Measurements from ENCODE around the gene ITLN1.

ITLN1 gene

GRCh38 chr1:160835751-160836150, 49.2 kb downstream of the ITLN1 start:
- Histone ChIP-seq H3K4me1 (ENCODE audit: insufficient read depth, low read length) (peaks cover 3% of the 10 kb centered on the region; the same call in 1 of the 2 replicates), H3K9ac (ENCODE audit: low read depth, low read length) (no peak overlapping the region), H3K36me3 (ENCODE audit: insufficient read depth, low read length) (no peaks in the 10 kb centered on the region), H3K27me3 (ENCODE audit: insufficient read depth, low read length) (no peaks in the 10 kb centered on the region), H3K4me3 (ENCODE audit: low read length) (no peak overlapping the region), H3K27ac (ENCODE audit: low read depth, low read length) (no peak overlapping the region), H3K9me3 (ENCODE audit: insufficient read depth, low read depth, low read length) (no peaks in the 10 kb centered on the region)
- 93% methylated on average over 3 of the region's 3 CpGs for WGBS

GRCh38 chr1:160834945-160835565, 49.9 kb downstream of the ITLN1 start:
- peaks cover 3% of the 10 kb centered on the region; the same call in 1 of the 2 replicates for H3K4me1 ChIP-seq (ENCODE audit: insufficient read depth, low read length)
- H3K4me3 ChIP-seq (ENCODE audit: low read length): no peak overlapping the region
- H3K9ac ChIP-seq (ENCODE audit: low read depth, low read length): no peak overlapping the region
- no peaks in the 10 kb centered on the region for H3K36me3 ChIP-seq (ENCODE audit: insufficient read depth, low read length)
- no peak overlapping the region for H3K27ac ChIP-seq (ENCODE audit: low read depth, low read length)
- H3K9me3 ChIP-seq (ENCODE audit: insufficient read depth, low read depth, low read length): no peaks in the 10 kb centered on the region
- no peaks in the 10 kb centered on the region for H3K27me3 ChIP-seq (ENCODE audit: insufficient read depth, low read length)
- WGBS: 70% methylated on average over 3 of the region's 3 CpGs

GRCh38 chr1:160830321-160831153, 54.4 kb downstream of the ITLN1 start:
- Histone ChIP-seq H3K4me3 (ENCODE audit: low read length) (no peak overlapping the region), H3K9ac (ENCODE audit: low read depth, low read length) (no peak overlapping the region), H3K4me1 (ENCODE audit: insufficient read depth, low read length) (no peaks in the 10 kb centered on the region; the same call in 1 of the 2 replicates), H3K27ac (ENCODE audit: low read depth, low read length) (no peak overlapping the region), H3K27me3 (ENCODE audit: insufficient read depth, low read length) (no peaks in the 10 kb centered on the region), H3K36me3 (ENCODE audit: insufficient read depth, low read length) (no peaks in the 10 kb centered on the region), H3K9me3 (ENCODE audit: insufficient read depth, low read depth, low read length) (no peaks in the 10 kb centered on the region)
- 57% methylated on average over 5 of the region's 8 CpGs for WGBS

GRCh38 chr1:160829766-160830165, 55.2 kb downstream of the ITLN1 start:
- Histone ChIP-seq H3K9ac (ENCODE audit: low read depth, low read length) (no peak overlapping the region), H3K36me3 (ENCODE audit: insufficient read depth, low read length) (no peaks in the 10 kb centered on the region), H3K27me3 (ENCODE audit: insufficient read depth, low read length) (no peaks in the 10 kb centered on the region), H3K27ac (ENCODE audit: low read depth, low read length) (no peak overlapping the region), H3K4me1 (ENCODE audit: insufficient read depth, low read length) (no peaks in the 10 kb centered on the region; the same call in 1 of the 2 replicates), H3K9me3 (ENCODE audit: insufficient read depth, low read depth, low read length) (no peaks in the 10 kb centered on the region), H3K4me3 (ENCODE audit: low read length) (no peak overlapping the region)
- 96% methylated on average over 1 of the region's 1 CpG for WGBS

GRCh38 chr1:160827418-160827817, 57.6 kb downstream of the ITLN1 start:
- no peaks in the 10 kb centered on the region for H3K9me3 ChIP-seq (ENCODE audit: insufficient read depth, low read depth, low read length)
- no peak overlapping the region for H3K9ac ChIP-seq (ENCODE audit: low read depth, low read length)
- H3K36me3 ChIP-seq (ENCODE audit: insufficient read depth, low read length): no peaks in the 10 kb centered on the region
- H3K27ac ChIP-seq (ENCODE audit: low read depth, low read length): no peak overlapping the region
- H3K4me3 ChIP-seq (ENCODE audit: low read length): no peak overlapping the region
- H3K27me3 ChIP-seq (ENCODE audit: insufficient read depth, low read length): no peaks in the 10 kb centered on the region
- 90% methylated on average over 2 of the region's 2 CpGs for WGBS
- H3K4me1 ChIP-seq (ENCODE audit: insufficient read depth, low read length): no peaks in the 10 kb centered on the region

- Histone ChIP-seq H3K27ac (ENCODE audit: low read depth, low read length) (no peak overlapping the region), H3K4me3 (ENCODE audit: low read length) (no peak overlapping the region), H3K27me3 (ENCODE audit: insufficient read depth, low read length) (no peaks in the 10 kb centered on the region), H3K9me3 (ENCODE audit: insufficient read depth, low read depth, low read length) (no peaks in the 10 kb centered on the region), H3K9ac (ENCODE audit: low read depth, low read length) (no peak overlapping the region), H3K4me1 (ENCODE audit: insufficient read depth, low read length) (no peaks in the 10 kb centered on the region), H3K36me3 (ENCODE audit: insufficient read depth, low read length) (no peaks in the 10 kb centered on the region)
- 92% methylated on average over 1 of the region's 1 CpG for WGBS
These were observed 58.4 kb downstream of the ITLN1 start for GRCh38 chr1:160826546-160826945.
